GM21360 (cell line): Measurements from ENCODE around the gene ADCY10.
"Not testable (repeated sequence)": the region's sequence is repeated elsewhere in the genome, so short reads cannot be mapped to it uniquely, and the experiment has no call there.

Experiments
- ATAC-seq: cut with Tn5 transposase; IDR thresholded peaks from one replicate; pipeline ENCODE4 v1.9.1; 2021; ENCODE audit warnings: mild to moderate bottlenecking, moderate library complexity; ENCODE audit not compliant: unreplicated experiment

The ADCY10 gene

DNA sequence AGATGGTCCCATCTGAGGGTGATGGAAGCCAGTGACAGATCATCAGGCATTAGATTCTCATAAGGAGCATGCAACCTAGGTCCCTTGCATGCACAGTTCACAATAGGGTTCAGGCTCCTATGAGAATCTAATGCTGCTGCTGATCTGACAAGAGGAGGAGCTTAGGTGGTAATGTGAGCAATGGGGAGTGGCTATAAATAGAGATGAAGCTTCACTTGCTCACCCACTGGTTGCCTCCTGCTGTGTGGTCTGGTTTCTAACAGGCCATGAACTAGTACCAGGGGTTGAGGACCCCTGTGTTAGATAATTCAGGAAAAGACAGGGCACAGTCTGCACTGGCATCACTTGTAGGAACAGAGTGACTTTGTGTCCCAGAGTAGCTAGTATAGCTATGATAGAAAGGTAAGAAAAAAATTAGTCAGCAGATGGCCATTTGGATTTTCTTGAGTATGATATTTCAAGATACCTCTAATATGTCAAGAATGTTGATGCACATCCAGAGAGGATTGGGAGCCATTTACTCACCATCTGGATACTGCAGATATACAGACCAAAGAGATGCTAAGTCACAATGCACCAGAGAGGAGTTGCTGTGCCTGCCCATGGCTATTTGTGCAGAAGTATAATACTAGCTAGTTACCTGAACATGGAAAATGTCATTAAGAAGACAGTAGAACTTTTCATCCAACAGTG, 53.6 kb downstream of the ADCY10 start:
- ATAC-seq = no peak

DNA sequence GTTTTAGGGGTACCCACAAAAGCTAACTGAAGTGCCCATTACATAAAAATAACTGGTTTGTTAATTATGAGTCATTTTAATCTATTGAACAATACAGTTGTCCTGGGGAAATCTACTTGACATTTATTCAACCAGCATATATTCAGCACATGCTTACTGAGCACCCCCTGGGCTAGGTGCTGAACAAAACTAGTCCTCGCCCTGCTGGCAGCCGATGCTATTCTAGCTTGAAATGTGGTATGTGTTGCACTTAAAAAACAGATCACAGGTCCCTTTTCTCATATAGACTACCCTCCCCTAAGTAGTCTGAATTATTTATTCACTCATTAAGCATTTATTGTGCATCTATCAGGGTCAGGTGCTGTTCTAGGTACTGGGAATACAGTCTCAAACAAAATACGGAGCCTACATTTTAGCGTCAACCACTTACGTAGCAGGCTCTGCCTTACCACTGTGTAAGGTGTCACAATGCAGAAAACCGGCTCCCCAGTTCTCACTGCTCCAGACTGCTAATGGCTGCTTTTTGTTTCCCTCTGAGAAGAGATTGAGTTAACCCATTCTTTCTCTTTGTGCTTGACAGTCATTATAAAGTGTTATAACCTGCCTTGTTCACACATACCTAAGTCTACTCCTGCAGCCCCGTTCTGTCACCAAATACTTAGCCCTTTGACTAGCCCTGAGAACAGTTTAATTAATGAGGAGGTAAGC, 57.1 kb downstream of the ADCY10 start:
- ATAC-seq = no peak

DNA sequence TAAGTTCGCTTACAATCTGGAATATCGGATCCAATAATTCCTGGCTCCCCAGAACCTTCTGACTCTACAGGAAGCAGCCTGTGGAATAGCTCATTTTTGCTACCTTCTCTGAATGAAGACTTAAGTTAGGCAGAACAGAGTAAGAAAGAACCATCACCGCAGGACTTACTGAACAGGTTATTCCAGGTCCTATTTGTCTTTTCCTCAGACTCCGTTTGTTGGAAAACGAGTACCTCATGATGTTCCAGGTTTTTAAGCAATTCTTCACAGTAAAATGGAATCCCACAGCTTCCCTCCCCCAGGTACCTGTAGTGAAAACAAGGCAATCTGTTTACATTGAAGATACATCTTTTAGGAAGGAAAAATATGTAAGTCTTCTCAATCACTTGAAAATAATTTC, 59.8 kb downstream of the ADCY10 start:
- ATAC-seq = no peak

DNA sequence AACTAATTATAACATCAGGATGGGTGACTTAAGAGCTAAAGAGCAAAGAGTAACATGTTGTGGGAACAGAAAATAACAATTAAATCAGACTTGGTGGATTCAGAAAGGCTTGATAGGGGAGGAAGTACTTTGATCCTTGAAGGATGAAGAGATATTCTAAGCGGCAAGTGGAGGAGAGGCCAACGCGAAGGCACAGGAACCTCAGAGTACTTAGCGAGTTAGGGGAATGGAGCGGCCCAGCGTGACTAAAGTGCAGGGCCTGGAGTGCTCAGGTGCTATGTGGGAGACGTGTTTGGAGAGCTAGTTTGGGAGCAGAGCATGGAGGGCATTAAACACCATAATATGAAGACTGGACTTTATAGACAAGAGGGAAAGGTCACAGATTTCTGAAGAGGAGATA, 64.3 kb downstream of the ADCY10 start:
- no peak for ATAC-seq

DNA sequence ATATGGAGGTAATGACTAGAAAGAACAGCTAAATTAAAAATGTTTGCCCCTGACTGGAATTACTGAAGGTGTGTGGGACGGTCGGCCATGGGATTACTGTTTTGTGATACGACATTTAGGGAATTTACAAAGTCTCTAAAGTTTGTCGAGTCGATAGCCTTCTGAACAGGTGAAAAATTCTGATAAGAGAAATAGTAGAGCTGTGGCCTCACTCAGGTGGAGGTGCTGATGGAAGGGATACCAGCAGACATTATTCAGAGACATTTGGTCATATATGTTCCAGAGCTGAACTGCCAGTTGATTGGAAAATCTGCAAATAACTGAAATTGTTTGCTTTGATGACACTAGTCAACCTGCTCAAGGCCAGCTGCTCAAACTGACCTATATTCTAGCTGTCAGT, 71.1 kb downstream of the ADCY10 start:
- ATAC-seq = no peak

DNA sequence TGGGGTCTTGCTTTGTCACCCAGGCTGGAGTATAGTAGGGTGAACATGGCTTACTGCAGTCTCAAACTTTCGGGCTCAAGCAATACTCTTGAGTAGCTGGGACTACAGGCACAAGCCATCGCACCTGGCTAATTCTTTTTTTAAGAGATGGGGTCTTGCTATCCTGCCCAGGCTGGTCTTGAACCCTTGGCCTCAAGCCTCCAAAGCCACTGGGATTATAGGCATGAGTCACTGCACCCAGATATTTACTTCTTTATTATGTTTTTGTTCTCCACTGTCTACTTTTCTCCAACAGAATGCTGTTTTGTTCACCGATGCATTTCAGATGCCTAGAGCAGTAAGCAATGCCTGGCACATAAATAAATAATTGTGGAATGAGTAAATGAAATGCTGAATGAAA, 72.4 kb downstream of the ADCY10 start:
- no peak for ATAC-seq

DNA sequence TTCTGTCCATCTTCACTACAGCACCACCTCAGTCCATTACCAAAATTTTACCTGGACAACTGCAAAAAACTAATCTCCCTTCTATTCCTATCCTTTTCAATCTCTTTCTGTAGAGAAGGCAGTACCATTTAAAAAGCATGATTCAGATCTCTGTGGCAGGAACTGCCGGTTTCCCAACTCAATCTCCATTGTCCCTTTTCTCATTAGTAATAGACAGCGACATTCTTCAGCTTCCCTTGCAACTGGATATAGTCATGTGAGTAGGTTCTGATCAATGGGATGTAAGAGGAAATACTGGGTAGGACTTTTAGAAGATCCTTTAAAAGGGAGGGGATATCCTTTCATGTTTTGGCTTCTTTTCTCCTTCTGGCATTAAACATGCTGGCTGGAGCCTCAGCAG, 74.9 kb downstream of the ADCY10 start:
- no peak for ATAC-seq

DNA sequence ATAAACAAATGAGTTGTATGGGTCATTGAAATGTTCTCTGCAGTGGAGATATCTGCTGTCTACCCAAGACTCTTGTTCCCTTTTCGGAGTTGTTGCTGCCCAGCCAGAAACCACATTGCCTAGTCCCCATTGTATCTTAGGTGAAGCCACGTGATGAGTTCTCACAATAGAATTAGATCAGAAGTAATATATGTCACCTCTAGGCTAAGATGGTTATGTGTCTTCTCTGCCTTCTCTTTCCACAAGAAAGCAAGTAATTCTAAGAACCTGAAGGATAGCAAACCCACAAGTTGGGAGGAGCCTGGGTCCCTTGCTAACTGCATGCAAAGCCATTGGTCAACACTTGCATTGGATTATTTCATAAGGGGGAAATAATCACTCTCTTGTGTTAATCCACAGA, 76.6 kb downstream of the ADCY10 start:
- no peak for ATAC-seq

DNA sequence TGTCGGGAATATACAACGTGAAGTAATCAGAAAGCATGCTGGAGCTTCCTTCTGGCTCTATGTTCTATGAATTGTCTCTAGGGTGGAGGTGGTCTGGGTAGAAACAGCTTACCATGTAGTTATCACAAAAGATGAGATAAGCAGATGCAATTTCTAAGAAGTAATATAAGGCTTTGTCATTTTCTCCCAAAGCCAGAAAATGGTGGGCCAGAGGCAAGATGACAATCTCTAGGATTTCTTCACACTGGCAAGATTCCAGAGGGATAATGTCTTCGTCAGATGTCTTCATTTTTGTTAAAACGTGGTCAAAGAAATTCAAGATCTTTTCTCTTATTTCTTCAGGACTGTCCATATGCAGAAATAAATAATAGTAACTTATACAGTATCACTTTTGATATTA, 77.7 kb downstream of the ADCY10 start:
- no peak for ATAC-seq

DNA sequence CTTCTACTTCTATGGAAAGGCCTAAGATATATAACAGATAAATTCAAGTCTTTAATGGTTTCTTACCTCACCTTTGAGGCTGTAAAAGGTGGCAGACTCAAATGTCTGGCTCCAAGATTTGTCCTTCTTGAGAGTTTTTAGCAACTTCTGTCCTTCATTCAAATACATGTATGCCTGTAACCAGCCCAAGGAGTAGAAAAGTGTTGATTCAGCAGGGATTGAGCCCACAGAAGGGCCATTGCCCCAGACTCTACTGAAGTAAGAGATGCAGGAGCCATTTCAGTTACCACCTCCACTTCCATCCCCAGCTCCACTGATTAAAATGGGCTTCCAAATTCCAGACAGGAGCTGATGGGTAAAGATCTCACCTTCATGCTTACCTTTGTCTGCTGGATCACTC, 80.0 kb downstream of the ADCY10 start:
- ATAC-seq = no peak

DNA sequence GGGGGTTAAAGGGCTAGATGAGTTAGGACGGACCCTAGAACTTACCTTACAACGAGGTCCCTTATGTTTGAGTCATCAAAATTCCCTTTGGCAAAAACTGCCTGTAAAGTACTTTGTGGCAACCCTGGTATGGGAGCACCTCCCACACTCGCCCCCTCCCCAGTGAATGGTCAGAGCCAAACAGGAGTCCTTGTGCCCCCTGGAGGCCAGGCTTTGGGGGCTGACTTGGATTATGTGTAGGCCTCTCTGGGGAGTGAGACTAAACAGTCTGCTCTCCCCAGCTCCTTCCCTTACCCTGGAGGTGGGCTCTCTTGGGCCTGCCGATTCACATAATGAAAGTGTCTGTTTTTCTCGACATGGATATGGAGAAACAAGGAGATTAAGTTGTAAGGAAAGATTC, 81.2 kb downstream of the ADCY10 start:
- ATAC-seq = no peak

DNA sequence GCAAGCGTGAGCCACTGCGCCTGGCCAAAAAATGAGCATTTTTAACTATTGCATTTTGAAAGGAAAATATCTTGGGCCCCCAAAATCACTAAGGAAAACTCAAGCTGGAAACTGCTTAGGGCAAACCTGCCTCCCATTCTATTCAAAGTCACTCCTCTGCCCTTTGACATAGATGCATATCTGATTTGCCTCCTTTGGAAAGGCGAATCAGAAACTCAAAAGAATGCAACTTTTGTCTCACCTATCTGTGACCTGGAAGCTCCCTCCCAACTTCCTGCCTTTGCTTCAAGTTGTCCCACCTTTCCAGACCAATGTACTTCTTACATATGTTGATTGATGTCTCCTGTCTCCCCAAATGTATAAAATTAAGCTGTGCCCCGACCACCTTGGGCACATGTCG, 83.3 kb downstream of the ADCY10 start:
- ATAC-seq = not testable (repeated sequence)

DNA sequence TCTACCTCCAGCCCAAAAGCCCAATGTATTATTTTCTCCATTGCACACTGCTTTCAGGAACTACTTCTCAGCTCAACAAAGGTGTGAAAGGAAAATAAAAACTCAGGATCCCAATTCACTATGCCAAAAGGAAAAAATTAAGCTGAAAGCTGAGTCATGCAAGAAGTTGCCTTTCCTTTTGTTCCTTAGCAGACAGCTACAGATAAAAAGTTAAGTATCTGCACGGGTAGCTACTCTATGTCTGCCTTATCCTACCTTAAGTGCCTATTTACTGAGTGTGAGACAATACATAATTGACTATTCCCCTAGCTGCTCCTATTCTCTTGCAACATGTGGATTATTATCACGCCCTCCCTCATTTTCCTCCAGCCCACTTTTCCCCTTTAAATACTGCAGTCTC, 84.1 kb downstream of the ADCY10 start:
- ATAC-seq = no peak

DNA sequence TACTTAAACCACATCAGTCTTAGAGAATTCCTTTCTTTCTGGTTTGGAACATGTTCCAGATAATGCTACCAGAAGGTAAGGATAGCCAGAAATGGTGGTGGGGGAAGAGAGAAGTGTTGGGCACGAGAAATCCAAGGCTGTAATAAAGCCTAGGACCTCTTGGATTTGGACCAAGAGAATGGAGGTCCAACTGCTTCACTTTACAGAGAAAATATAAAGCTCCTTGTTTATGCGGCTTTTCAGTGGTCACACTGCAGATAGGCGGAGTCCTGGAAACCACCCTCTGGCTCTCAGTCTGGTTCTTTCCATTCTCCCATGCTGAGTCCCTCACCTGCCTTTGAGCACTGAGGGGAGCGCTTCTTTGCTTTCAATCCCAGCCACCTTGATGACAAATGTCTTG, 87.8 kb downstream of the ADCY10 start:
- no peak for ATAC-seq

DNA sequence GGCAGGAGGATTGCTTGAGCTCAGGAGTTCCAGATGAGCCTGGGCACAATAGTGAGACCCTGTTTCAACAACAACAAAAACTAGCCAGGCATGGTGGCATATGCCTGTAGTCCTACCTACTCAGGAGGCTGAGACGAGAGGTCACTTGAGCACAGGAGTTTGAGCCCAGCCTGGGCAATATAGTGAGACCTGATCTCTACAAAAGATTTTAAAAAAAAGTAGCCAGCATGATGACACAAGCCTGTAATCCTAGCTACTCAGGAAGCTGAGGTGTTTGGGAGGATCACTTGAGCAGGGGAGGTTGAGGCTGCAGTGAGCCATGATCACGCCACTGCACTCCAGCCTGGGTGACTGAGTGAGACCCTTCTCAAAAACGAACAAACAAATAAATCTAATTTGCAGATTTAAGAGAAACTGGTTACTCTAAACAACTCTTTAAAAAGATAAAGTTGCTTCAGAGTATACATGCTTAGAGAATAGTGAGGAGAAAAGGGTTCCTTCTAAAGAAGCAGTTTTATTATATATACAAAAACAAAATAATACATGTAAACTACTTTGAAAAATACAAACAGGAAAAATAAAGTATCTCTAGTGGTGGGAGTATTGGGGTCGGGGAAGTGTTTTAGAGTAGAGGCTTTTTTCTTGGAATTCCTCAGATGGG, 88.4 kb downstream of the ADCY10 start:
- no peak for ATAC-seq

DNA sequence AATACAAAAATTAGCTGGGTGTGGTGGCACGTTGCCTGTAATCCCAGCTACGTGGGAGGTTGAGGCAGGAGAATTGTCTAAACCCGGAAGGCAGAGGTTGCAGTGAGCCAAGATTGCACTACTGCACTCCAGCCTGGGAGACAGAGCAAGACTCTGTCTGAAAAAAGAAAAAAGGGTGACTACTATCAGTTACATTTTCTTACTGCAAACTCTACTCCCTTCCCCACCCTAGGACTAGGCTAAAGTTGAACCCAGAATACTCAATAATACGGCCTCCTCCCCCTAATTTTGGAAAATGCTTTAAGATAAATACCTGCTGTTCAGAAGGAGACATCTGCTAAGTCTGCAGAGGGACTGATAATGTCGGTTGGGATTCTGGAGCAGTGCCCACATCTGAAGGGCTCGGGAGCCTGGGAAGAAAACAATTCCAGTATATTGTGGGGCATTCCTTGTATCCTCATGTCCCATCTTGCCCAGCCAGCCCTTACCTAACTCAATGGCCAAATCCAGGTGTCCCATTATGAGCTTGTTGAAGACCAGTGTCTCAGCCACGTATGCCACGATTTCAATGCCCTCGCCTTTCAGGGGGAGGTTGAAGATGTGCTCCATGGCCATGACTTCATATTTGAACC, 89.7 kb downstream of the ADCY10 start:
- ATAC-seq = no peak

DNA sequence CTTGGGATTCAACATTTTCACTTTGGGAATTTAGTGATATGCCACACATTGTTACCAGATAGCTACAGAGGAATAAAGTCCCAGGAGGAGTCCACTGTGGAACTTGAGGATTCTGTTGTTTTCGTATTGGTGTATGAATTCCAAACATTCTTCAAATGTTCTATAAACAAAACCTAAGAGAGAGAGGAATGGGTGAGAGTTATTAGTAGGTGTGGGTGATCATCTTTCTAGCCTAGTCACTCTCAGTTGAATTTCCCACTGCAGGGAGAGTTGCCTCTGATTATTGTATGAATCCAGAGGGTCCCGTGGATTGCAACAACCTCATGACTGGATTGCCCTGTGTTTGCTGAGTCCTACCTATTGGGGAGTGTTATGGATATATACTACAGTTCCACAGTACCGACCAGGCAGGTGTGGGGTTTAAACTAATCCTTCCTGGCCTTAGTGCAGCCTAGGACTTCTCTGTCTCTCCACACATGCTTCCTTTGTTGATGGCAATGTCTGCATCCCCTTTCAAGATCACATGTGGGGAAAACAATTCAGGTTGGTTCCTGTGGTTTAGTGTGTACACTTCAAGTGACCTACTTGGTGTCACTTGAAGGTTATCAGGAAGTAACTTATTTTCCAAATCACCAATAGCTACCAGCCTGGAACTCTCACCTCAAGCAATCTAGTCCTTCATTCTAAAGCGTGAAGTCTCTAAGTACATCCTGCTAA, 91.8 kb downstream of the ADCY10 start:
- ATAC-seq = no peak

DNA sequence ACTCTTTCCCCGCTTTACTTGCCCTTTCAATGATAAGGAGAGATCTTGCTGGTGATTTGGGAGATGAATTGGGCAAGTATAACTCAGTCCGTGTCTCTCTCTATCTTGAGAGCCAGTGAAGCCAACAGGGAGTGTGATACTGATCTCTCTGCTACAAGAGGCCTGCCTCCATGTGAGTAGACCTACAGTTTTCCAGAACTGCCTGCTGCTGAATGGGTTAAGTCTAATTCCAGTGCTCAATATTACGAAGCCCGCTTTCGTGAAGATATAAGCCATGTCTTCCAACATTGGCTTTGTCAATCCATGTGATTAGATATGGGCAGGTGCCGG, 92.6 kb downstream of the ADCY10 start:
- no peak for ATAC-seq

DNA sequence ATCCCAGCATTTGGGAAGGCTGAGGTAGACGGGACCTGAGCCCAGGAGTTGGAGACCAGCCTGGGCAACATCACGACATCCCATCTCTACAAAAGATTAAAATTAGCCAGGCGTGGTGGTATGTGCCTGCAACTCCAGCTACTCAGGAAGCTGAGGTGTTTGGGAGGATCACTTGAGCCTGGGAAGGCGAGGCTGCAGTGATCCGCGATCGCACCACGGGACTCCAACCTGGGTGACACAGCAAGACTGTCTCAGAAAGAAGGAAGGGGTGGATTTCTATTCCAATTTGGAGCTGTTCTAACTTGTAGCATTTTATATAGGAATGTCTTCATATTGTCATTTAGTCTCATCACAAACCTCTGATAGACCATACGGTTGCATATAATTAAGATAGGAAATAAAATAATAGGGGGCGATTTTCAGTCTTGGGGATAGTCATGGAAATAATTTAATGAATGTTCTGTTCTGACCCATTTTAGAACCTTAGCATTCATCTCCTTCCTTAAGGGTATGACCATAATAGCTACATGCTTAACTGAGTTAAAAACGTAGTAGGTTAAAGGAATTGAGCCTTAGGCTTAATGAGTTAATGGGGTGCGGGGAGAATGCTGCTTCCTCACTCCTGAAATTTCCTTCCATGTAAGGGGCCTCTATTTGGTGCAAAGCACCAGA, 93.1 kb downstream of the ADCY10 start:
- no peak for ATAC-seq

DNA sequence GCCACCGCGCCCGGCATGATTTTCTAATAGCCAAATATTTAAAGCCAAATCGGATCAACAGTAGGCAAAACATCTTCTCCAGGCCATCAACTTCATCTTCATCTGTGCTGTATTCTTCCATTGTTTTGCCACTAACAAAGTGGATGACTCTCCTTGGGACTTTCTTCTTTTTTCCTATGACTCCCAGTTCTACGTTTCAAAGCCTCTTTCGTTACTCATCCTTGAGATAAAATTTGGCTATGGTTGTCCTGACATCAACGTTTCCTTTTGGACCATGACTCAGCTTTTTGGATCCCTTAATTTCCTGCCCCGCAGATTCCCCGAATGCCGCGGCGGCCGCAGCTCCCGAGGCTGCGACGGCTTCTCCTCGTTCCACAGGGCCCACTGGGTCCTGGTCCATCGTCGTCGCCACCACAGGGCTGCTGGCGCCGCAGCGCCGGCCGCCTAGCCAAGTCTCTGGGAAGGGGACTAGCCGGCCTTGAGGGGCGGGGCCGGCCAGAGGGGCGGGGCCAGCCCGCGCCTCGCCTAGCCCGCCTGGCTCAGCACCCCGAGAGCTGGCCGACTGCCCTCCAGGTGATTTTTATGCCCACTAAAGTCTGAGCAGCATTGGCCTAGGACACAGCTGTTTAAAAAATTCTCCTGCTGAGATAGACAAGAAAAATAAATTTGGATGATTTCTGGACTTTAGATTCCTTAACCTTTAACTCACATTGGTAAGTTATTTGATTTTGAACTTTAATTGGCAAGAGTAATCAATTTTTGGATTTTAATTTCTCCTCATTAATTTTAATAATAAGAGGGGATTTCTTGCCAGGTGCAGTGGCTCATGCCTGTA, 93.9 kb downstream of the ADCY10 start:
- ATAC-seq = peak; percentile 66
